GM12891 (cell line): Measurements from ENCODE around the gene ZFP42.

Experiments
- POLR2A ChIP-seq: IDR thresholded peaks from 2 replicates; pipeline ENCODE4 v1.6.1; 2011; ENCODE audit warnings: low read depth, low read length, control low read depth
- POLR2AphosphoS5 ChIP-seq: IDR thresholded peaks from 2 replicates; pipeline ENCODE4 v1.6.1; 2011; ENCODE audit warnings: low read depth, low read length, control low read depth
- TAF1 ChIP-seq: IDR thresholded peaks from 2 replicates; pipeline ENCODE4 v1.6.1; 2011; ENCODE audit warnings: low read depth, low read length, control low read depth

- TF ChIP-seq POLR2AphosphoS5 = no peak
- no peak for TF ChIP-seq POLR2A
- TF ChIP-seq TAF1 = no peak
Measured at GRCh38 chr4:188015025-188015940, 19.7 kb downstream of the ZFP42 start.
